ENCODE measurements around the gene GAS7.
"Not testable (repeated sequence)": the region's sequence is repeated elsewhere in the genome, so short reads cannot be mapped to it uniquely, and the experiment has no call there.

GAS7 gene

GRCh38 chr17:10107316-10108165 lies 90.9 kb downstream of the GAS7 start:
- DNase-seq (ENCODE audit: low read depth): no peak

- no peak for DNase-seq (ENCODE audit: low read depth)
Measured at GRCh38 chr17:10106067-10106466, 92.3 kb downstream of the GAS7 start.

GRCh38 chr17:10105513-10106001 lies 92.8 kb downstream of the GAS7 start:
- no peak for DNase-seq (ENCODE audit: low read depth)

GRCh38 chr17:10103712-10104111 lies 94.7 kb downstream of the GAS7 start:
- no peak for DNase-seq (ENCODE audit: low read depth)

- DNase-seq (ENCODE audit: low read depth): no peak
Measured at GRCh38 chr17:10102817-10103216, 95.6 kb downstream of the GAS7 start.

- DNase-seq (ENCODE audit: low read depth): no peak
Measured at GRCh38 chr17:10099051-10099571, 99.3 kb downstream of the GAS7 start.

GRCh38 chr17:10096596-10096995 lies 101.8 kb downstream of the GAS7 start:
- DNase-seq (ENCODE audit: low read depth): no peak

- DNase-seq (ENCODE audit: low read depth): not testable (repeated sequence)
Measured at GRCh38 chr17:10095295-10095694, 103.1 kb downstream of the GAS7 start.

GRCh38 chr17:10094797-10095196 lies 103.6 kb downstream of the GAS7 start:
- no peak for DNase-seq (ENCODE audit: low read depth)

- DNase-seq (ENCODE audit: low read depth): no peak
Measured at GRCh38 chr17:10092595-10092994, 105.8 kb downstream of the GAS7 start.

- DNase-seq (ENCODE audit: low read depth): no peak
Measured at GRCh38 chr17:10091046-10091445, 107.4 kb downstream of the GAS7 start.

- DNase-seq (ENCODE audit: low read depth): no peak
Measured at GRCh38 chr17:10089196-10089804, 109.1 kb downstream of the GAS7 start.

GRCh38 chr17:10088444-10088843 lies 110.0 kb downstream of the GAS7 start:
- DNase-seq (ENCODE audit: low read depth): no peak

GRCh38 chr17:10087355-10087754 lies 111.1 kb downstream of the GAS7 start:
- no peak for DNase-seq (ENCODE audit: low read depth)

GRCh38 chr17:10083864-10084263 lies 114.5 kb downstream of the GAS7 start:
- DNase-seq (ENCODE audit: low read depth): no peak

GRCh38 chr17:10082795-10083194 lies 115.6 kb downstream of the GAS7 start:
- DNase-seq (ENCODE audit: low read depth): no peak

GRCh38 chr17:10081571-10082169 lies 116.7 kb downstream of the GAS7 start:
- DNase-seq (ENCODE audit: low read depth): no peak

GRCh38 chr17:10077561-10078299 lies 120.7 kb downstream of the GAS7 start:
- DNase-seq (ENCODE audit: low read depth): no peak

- DNase-seq (ENCODE audit: low read depth): no peak
Measured at GRCh38 chr17:10075919-10076318, 122.5 kb downstream of the GAS7 start.

GRCh38 chr17:10073941-10074340 lies 124.5 kb downstream of the GAS7 start:
- no peak for DNase-seq (ENCODE audit: low read depth)

- DNase-seq (ENCODE audit: low read depth): no peak
Measured at GRCh38 chr17:10072556-10073425, 125.6 kb downstream of the GAS7 start.
